HEK293T (cell line): ENCODE results near the gene PALLD.

Experiments used
- ARNT ChIP-seq: fragments of 450-650 bp; IDR thresholded peaks from 2 replicates; pipeline ENCODE4 v1.6.1; 2017; ENCODE audit warnings: mild to moderate bottlenecking
- BHLHE40 ChIP-seq: fragments of 450-650 bp; IDR thresholded peaks from 2 replicates; pipeline ENCODE4 v1.6.1; 2016; ENCODE audit warnings: mild to moderate bottlenecking, moderate library complexity, borderline replicate concordance
- CTBP1 ChIP-seq: fragments of 450-650 bp; IDR thresholded peaks from 2 replicates; pipeline ENCODE4 v1.6.1; 2016; ENCODE audit warnings: borderline replicate concordance
- ELF4 ChIP-seq: fragments of 450-650 bp; IDR thresholded peaks from 2 replicates; pipeline ENCODE4 v1.6.1; 2017; ENCODE audit warnings: antibody characterized with exemption
- FOXA1 ChIP-seq: fragments of 450-650 bp; IDR thresholded peaks from 2 replicates; pipeline ENCODE4 v1.6.1; 2016; ENCODE audit warnings: mild to moderate bottlenecking
- FOXK2 ChIP-seq: fragments of 450-650 bp; IDR thresholded peaks from 2 replicates; pipeline ENCODE4 v1.6.1; 2016; ENCODE audit warnings: mild to moderate bottlenecking
- L3MBTL2 ChIP-seq: fragments of 450-650 bp; conservative IDR thresholded peaks from 2 replicates; pipeline ENCODE4 v1.6.1; 2016; ENCODE audit warnings: mild to moderate bottlenecking
- LEF1 ChIP-seq: fragments of 450-650 bp; IDR thresholded peaks from 2 replicates; pipeline ENCODE4 v1.6.1; 2017; ENCODE audit warnings: mild to moderate bottlenecking, borderline replicate concordance
- NFRKB ChIP-seq: fragments of 450-650 bp; IDR thresholded peaks from 2 replicates; pipeline ENCODE4 v1.6.1; 2016; ENCODE audit warnings: mild to moderate bottlenecking, moderate library complexity
- PKNOX1 ChIP-seq: fragments of 450-650 bp; IDR thresholded peaks from 2 replicates; pipeline ENCODE4 v1.6.1; 2016
- SP1 ChIP-seq: fragments of 450-650 bp; IDR thresholded peaks from 2 replicates; pipeline ENCODE4 v1.6.1; 2017
- SUZ12 ChIP-seq: fragments of 450-650 bp; IDR thresholded peaks from 2 replicates; pipeline ENCODE4 v1.6.1; 2016; ENCODE audit warnings: mild to moderate bottlenecking
- TARDBP ChIP-seq: fragments of 450-650 bp; IDR thresholded peaks from 2 replicates; pipeline ENCODE4 v1.6.1; 2016
- ZNF384 ChIP-seq: fragments of 450-650 bp; IDR thresholded peaks from 2 replicates; pipeline ENCODE4 v1.6.1; 2016

GRCh38 chr4:168930413-168931196 is 433.8 kb downstream of the PALLD start:
- TF ChIP-seq SUZ12 = no peak
- no peak for TF ChIP-seq ELF4
- no peak for TF ChIP-seq ARNT
- TF ChIP-seq LEF1 = no peak
- TF ChIP-seq L3MBTL2 = no peak
- TF ChIP-seq CTBP1 = no peak
- TF ChIP-seq TARDBP = no peak
- no peak for TF ChIP-seq BHLHE40
- no peak for TF ChIP-seq PKNOX1
- TF ChIP-seq NFRKB = no peak
- TF ChIP-seq FOXA1 = no peak
- no peak for TF ChIP-seq SP1
- no peak for TF ChIP-seq FOXK2
- TF ChIP-seq ZNF384 = no peak
